ENCODE data around the gene MAPKAPK2. TPM values are rescaled to one million over a fixed set of nuclear protein-coding genes. Genes with fewer than 3 reads are reported as not detected.

Gene MAPKAPK2
- polyA plus RNA-seq, 1 donor from 2014 or later: 9.0 TPM

DNA sequence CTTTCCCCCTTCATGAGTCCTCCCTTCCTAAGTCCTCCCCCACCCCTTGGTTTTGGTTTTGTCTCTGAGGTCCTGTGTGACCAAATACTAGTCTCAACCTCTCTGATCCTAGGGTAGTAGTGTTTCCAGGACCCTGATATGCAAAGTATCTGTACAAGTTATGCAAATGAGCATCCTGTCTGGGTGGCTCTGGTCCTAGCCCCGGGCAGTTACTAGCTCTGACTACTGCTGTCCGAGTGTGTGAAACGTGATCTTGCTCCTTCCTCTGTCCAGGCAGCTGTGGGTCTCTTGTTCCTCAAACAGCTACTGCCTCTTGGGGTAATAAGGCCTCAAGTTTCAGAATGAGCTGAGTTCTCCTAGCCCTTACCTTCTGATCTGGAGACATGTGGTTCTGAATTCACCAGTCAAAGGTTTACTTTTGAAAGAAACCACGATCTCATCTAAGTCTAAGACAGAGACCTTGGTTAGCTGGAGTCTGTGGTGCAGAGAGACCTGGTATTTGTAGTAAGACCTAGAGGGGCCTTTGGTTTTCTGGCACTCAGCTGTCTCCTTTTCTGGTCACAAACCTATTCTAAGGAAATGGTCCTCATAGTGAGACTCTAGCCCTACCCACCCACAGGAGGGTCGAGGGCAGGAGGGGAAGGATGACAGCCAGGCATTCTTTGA is 54.8 kb downstream of the MAPKAPK2 start:
- no peaks in the 10 kb centered on the region for H3K36me3 ChIP-seq (ENCODE audit: insufficient read depth, low read length)
- no peak overlapping the region for H2AFZ ChIP-seq (ENCODE audit: low read depth, low read length)
- no peaks in the 10 kb centered on the region for H3K9me3 ChIP-seq (ENCODE audit: low read length)
- H3K9ac ChIP-seq (ENCODE audit: low read length): no peak overlapping the region
- no peaks in the 10 kb centered on the region for H3F3A ChIP-seq (ENCODE audit: insufficient read depth, low read length, poor library complexity, severe bottlenecking)
- H3K79me2 ChIP-seq (replicated peaks; ENCODE audit: insufficient read depth, low read length): no peaks in the 10 kb centered on the region
- no peak overlapping the region for H3K27ac ChIP-seq (ENCODE audit: low read length)
- no peaks in the 10 kb centered on the region for H3K27me3 ChIP-seq (ENCODE audit: insufficient read depth, low read depth, low read length)
- no peak overlapping the region for H3K4me2 ChIP-seq (ENCODE audit: low read length)
- TF ChIP-seq, protein P1, sequence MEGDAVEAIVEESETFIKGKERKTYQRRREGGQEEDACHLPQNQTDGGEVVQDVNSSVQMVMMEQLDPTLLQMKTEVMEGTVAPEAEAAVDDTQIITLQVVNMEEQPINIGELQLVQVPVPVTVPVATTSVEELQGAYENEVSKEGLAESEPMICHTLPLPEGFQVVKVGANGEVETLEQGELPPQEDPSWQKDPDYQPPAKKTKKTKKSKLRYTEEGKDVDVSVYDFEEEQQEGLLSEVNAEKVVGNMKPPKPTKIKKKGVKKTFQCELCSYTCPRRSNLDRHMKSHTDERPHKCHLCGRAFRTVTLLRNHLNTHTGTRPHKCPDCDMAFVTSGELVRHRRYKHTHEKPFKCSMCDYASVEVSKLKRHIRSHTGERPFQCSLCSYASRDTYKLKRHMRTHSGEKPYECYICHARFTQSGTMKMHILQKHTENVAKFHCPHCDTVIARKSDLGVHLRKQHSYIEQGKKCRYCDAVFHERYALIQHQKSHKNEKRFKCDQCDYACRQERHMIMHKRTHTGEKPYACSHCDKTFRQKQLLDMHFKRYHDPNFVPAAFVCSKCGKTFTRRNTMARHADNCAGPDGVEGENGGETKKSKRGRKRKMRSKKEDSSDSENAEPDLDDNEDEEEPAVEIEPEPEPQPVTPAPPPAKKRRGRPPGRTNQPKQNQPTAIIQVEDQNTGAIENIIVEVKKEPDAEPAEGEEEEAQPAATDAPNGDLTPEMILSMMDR (IDR thresholded peaks at IDR 0.05; ENCODE audit: poor library complexity, severe bottlenecking): no peak
- no peak for TF ChIP-seq EP300 (conservative IDR thresholded peaks at IDR 0.05; ENCODE audit: poor library complexity, severe bottlenecking)
- TF ChIP-seq RAD21 (conservative IDR thresholded peaks at IDR 0.05): no peak
- no peaks in the 10 kb centered on the region for H4K20me1 ChIP-seq (ENCODE audit: insufficient read depth)
- no peak overlapping the region for H3K4me3 ChIP-seq (ENCODE audit: low read length)
- H3K9me2 ChIP-seq (ENCODE audit: insufficient read depth, low read length): no peaks in the 10 kb centered on the region

DNA sequence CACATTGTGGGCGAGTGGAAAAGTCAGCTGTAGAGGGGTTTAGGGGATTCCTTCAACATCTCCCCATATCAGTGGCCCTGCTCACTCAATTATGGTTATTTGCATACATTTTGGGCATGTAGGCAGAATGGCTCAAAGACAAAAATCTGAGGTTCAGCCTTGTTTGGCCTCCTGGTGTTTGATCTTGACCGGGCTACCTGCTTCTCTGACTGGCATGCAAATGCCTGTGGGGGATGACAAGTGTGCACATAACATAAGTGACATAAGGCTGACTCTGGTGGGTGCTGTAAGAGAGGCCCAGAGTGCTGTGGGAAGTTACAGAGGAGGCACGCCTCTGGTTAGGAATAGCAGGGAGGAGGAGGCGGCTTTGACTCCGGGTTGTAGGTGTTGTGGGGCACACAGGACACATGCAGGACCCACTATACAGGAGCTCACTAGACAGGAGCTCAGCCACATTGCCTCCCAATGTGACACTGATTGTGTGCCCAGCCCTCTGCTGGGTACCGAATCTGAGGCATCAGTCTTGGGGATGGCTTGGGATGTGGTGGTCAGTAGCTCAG is 56.5 kb downstream of the MAPKAPK2 start:
- Histone ChIP-seq H3K27me3 (ENCODE audit: insufficient read depth, low read depth, low read length) (no peaks in the 10 kb centered on the region), H3F3A (ENCODE audit: insufficient read depth, low read length, poor library complexity, severe bottlenecking) (no peaks in the 10 kb centered on the region), H3K36me3 (ENCODE audit: insufficient read depth, low read length) (no peaks in the 10 kb centered on the region), H3K27ac (ENCODE audit: low read length) (no peak overlapping the region), H3K9ac (ENCODE audit: low read length) (no peak overlapping the region), H4K20me1 (ENCODE audit: insufficient read depth) (no peaks in the 10 kb centered on the region), H3K9me2 (ENCODE audit: insufficient read depth, low read length) (no peaks in the 10 kb centered on the region), H2AFZ (ENCODE audit: low read depth, low read length) (no peak overlapping the region), H3K4me2 (ENCODE audit: low read length) (no peak overlapping the region), H3K4me3 (ENCODE audit: low read length) (no peak overlapping the region), H3K79me2 (replicated peaks; ENCODE audit: insufficient read depth, low read length) (no peaks in the 10 kb centered on the region), H3K9me3 (ENCODE audit: low read length) (no peaks in the 10 kb centered on the region)
- no peak for TF ChIP-seq SMC3 (conservative IDR thresholded peaks at IDR 0.05; ENCODE audit: poor library complexity)
- TF ChIP-seq POLR2AphosphoS5 (IDR thresholded peaks at IDR 0.05): no peak
- no peak for TF ChIP-seq MXI1 (conservative IDR thresholded peaks at IDR 0.05; ENCODE audit: poor library complexity, severe bottlenecking)
- TF ChIP-seq, protein P2, sequence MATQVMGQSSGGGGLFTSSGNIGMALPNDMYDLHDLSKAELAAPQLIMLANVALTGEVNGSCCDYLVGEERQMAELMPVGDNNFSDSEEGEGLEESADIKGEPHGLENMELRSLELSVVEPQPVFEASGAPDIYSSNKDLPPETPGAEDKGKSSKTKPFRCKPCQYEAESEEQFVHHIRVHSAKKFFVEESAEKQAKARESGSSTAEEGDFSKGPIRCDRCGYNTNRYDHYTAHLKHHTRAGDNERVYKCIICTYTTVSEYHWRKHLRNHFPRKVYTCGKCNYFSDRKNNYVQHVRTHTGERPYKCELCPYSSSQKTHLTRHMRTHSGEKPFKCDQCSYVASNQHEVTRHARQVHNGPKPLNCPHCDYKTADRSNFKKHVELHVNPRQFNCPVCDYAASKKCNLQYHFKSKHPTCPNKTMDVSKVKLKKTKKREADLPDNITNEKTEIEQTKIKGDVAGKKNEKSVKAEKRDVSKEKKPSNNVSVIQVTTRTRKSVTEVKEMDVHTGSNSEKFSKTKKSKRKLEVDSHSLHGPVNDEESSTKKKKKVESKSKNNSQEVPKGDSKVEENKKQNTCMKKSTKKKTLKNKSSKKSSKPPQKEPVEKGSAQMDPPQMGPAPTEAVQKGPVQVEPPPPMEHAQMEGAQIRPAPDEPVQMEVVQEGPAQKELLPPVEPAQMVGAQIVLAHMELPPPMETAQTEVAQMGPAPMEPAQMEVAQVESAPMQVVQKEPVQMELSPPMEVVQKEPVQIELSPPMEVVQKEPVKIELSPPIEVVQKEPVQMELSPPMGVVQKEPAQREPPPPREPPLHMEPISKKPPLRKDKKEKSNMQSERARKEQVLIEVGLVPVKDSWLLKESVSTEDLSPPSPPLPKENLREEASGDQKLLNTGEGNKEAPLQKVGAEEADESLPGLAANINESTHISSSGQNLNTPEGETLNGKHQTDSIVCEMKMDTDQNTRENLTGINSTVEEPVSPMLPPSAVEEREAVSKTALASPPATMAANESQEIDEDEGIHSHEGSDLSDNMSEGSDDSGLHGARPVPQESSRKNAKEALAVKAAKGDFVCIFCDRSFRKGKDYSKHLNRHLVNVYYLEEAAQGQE (IDR thresholded peaks at IDR 0.05; ENCODE audit: borderline replicate concordance): no peak
- TF ChIP-seq TAF1 (IDR thresholded peaks at IDR 0.05; ENCODE audit: low read depth): no peak
- no peak for TF ChIP-seq RAD21 (conservative IDR thresholded peaks at IDR 0.05)
- TF ChIP-seq EZH2 (IDR thresholded peaks at IDR 0.05; ENCODE audit: borderline replicate concordance, insufficient read depth, low read length, poor library complexity, severe bottlenecking): no peak
- TF ChIP-seq, protein P1 (IDR thresholded peaks at IDR 0.05; ENCODE audit: poor library complexity, severe bottlenecking): no peak
- TF ChIP-seq EP300 (conservative IDR thresholded peaks at IDR 0.05; ENCODE audit: poor library complexity, severe bottlenecking): no peak
